ENCODE data around the gene PRKN.

The PRKN gene

GRCh38 chr6:162671580-162672165 is 55.9 kb downstream of the PRKN start:
- no peak for DNase-seq

DNA sequence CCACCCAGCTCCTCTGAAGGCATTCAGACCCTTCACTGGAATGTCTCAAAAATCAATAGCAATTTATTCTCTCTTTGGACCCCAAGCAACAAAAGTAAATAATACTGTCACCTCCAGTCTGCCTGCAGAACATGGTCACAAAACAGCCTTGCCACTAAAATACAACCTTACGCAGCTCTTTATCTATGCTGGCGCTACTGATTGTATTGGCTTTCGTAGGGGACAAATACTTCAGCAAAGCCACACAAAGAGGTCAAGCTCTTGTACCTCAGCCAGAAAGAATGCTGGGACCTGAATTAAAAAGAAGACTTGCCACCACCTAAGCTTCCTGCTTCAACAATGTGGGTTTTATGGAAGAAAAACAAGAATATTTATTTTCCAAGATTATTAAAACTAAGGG is 57.2 kb downstream of the PRKN start:
- DNase-seq = no peak

DNA sequence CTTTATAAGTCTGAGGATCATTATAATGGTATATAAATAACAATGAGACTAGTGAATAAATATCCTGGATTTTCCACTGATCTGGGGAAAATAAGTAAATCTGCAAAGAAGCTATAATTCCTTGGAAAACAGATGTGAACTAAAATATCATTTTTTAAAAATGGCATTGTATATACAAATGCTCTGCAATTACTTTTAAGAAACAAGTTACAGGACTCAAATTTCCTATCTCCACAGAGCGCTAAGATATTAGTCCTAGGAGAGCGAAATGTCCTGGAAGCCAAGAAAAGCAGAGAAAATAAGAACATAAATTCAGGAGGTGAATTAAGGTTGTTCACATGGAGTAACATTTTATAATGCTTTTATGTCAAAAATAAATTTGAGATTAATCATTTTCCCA is 61.3 kb downstream of the PRKN start:
- no peak for DNase-seq

GRCh38 chr6:162653808-162654207 is 73.8 kb downstream of the PRKN start:
- DNase-seq = no peak

DNA sequence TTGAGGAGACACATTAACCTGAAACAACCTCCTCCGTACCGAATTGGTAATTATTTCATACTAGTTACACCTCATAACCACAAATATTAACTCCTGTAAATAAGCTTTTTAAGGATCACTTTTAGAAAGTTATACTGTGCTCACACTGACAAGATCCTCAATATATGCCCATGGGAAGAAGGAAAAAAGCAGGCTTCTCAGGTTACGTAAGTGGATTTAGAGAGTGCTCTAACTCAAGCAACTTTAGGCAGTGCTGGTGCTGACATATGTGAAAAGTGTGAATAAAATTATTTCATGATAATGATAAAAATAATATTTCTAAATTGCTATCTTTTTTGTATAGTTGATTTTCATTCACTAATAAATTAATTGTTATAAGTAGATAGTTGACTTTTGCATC is 76.1 kb downstream of the PRKN start:
- DNase-seq = no peak

GRCh38 chr6:162649271-162649670 is 78.3 kb downstream of the PRKN start:
- no peak for DNase-seq

GRCh38 chr6:162644153-162644552 is 83.4 kb downstream of the PRKN start:
- no peak for DNase-seq

- DNase-seq = no peak
Observed at GRCh38 chr6:162640756-162641155, 86.8 kb downstream of the PRKN start.

DNA sequence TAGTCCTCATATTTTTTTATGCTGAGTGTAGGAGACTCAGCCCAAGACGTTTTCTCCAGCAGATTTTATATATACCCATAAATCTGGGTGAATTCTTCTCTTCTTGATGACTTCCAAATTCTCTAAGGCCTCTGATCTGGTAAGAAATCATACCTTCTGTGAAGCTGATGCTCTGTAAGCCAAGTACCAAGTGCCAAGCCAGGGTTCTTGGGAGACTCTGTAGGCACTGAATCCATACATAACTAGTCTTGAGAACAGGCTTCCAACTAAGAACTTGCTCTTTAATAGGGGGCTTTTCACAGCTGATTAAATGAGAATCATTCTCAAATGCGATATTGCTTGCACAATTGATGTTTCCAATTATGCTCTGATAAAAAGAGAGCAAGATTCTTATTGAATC is 87.6 kb downstream of the PRKN start:
- no peak for DNase-seq

GRCh38 chr6:162638931-162639574 is 88.5 kb downstream of the PRKN start:
- no peak for DNase-seq

DNA sequence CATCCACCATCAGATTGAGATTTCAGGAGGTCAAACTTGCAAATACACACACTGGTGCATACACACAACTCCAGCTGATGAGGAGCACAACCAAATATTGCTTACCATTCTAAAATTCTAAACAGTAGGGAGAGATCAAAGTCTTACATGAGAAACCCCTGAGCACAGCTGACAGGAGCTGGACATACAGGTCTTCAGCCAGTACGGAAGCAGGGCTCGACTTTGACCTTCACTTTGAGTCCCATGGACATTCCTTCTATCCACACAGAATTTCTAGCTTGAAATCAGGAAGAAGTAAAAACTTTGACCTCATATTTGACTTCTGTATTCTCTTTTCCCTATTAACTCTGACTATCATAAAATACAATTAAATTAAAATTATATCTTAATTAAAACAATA is 90.2 kb downstream of the PRKN start:
- no peak for DNase-seq

DNA sequence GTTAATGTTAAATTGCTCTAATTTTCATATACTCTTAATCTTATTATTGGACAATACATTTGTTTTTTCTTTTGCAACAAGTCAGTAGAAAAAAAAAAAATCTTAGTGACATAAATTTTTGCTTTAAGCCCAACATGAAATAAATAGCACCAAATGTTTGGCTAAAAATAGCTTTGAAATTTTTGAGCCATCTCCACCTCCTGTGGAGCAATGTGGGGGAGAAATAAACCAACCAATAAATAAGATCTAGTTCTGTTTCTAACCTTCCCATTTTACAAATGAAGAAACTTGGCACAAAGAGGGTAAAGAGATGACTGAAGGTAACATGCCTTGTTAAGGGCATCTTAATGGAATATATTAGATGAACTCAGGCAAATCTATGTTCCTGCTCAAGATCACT is 91.4 kb downstream of the PRKN start:
- DNase-seq = no peak

GRCh38 chr6:162631546-162631945 is 96.0 kb downstream of the PRKN start:
- DNase-seq = no peak

DNA sequence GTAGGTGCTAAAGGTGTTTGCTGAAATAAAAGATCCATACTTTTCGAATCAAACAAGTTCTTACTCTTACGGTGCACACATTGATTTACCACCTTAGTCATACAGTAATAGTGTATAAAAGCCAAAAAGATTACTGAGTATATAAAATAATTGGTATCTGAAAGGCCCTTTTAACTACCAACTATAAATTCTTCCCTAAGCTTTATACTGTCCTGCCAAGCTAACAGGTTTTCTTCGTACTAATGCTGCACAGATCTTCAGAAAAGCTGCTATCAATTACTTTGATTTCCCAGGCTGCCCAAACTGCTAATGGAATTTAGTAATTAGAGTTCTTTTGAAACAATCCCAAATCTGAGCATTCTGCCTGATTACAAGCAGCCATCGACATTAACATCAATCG is 97.5 kb downstream of the PRKN start:
- no peak for DNase-seq

GRCh38 chr6:162627825-162628224 is 99.7 kb downstream of the PRKN start:
- DNase-seq = no peak

GRCh38 chr6:162627362-162627761 is 100.2 kb downstream of the PRKN start:
- DNase-seq = no peak

- no peak for DNase-seq
Observed at GRCh38 chr6:162626869-162627268, 100.7 kb downstream of the PRKN start.

GRCh38 chr6:162625846-162626540 is 101.6 kb downstream of the PRKN start:
- no peak for DNase-seq

DNA sequence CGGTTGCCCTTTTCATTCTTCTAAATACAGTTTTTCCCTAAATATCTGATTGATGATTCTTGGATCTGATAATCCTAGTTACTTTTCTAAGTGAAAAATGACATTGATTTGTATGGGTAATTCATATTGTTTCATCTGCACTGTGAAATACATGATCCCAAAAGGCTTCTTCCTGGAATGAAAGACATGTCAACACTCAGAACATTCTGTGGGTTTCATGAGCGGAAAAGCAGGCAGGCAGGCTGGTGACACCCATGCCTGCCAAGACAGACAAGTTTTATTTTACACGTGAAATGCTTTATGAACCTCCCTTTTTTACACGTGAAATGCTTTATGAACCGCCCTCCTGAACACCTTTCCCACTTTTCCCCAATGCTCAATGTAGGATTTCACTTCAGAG is 105.0 kb downstream of the PRKN start:
- no peak for DNase-seq

DNA sequence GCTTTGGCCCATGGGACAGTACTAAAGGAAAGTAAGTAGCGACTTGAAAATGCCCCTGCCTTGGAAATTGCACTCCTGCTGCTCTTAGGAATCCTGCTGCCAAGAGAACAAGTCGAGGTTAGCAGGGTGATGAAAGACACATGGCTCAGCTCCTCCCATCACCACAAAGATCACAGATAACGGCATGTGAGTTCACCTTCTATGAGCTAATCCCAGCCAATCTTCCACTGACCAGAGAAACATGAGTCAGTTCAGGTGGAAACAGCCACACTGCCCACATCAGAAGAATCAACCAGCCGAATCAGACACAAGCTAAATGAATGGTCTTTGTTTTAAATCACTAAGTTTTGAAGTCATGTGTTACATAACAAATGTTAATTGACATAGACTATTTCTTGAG is 106.3 kb downstream of the PRKN start:
- DNase-seq = no peak

GRCh38 chr6:162620073-162620472 is 107.5 kb downstream of the PRKN start:
- DNase-seq = no peak

DNA sequence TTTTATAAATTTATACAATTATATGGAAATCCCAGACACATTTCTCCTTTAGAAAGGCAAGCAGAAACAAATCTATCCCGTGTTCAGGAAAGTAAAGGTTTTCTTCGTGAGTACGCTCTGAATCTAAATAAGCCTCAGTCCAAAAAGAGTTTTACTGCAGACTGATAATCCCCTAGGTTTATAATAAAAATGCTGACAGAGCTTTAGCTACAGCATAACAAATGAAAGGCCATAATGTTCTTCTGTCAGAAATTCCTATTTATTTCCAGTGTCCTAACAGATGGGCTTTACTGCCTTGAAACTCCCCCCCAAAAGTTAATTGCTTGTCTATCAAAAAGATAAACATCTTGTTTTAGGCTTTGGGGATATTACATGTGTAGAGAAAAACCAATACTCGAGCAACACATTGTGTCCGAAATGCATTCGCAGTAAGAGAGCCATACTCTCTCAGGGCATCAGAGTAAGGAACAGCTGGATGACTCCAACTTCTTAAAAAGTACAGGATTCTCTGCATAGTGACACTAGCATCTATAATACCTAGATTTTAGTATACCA is 109.0 kb downstream of the PRKN start:
- DNase-seq = no peak

GRCh38 chr6:162615016-162615705 is 112.4 kb downstream of the PRKN start:
- no peak for DNase-seq

DNA sequence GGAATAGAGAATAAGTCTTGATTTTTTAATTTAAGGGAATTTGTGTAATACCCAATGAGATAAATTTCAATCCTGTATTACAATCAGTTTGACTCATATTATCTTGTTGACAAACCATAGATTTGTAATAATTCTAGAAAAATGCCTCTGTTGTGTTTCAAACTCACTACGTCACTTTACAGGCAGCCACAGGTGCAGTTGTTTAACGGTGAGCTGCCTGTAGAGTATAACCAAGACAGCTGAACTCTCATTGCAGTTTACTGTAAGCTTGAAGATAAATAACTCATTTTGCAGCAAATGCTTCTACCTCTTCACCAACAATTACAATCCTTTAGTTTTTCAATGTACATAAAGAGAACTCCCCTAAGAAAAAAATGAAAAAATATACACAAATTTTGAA is 114.3 kb downstream of the PRKN start:
- DNase-seq = no peak

Measured in NCI-H774 (cell line).